HG02884 (cell line): ENCODE results near the gene ATP11A.
"Not testable (repeated sequence)": the region's sequence is repeated elsewhere in the genome, so short reads cannot be mapped to it uniquely, and the experiment has no call there.

ENCODE experiments used
- ATAC-seq: cut with Tn5 transposase; IDR thresholded peaks from one replicate; pipeline ENCODE4 v1.9.1; 2021; ENCODE audit warnings: mild to moderate bottlenecking, moderate library complexity; ENCODE audit not compliant: unreplicated experiment

ATP11A gene

GRCh38 chr13:112833551-112834257, 143.9 kb downstream of the ATP11A start:
- no peak for ATAC-seq

DNA sequence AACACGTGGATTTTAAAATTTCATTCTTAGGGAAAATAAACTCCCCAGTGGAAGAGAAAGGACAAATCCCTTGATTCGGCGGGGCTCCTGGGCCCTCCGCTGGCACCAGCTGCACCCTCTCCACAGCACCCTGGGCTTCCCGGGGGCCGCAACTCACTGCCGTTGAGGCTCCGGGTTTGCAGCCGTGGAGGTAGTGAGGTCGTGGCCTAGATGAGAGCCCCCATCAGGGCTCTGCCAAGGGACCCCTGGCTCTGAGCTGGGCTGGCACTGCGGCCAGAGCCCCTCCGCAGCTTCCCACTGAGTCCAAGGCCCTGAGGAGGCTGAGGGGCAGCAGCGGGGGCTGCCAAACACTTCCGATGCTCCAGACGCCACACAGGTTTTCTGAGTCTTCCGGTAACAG, 145.5 kb downstream of the ATP11A start:
- ATAC-seq = no peak

GRCh38 chr13:112835796-112836195, 146.0 kb downstream of the ATP11A start:
- ATAC-seq = no peak

- no peak for ATAC-seq
Observed at GRCh38 chr13:112836940-112837339, 147.1 kb downstream of the ATP11A start.

- no peak for ATAC-seq
Observed at GRCh38 chr13:112837371-112838037, 147.7 kb downstream of the ATP11A start.

DNA sequence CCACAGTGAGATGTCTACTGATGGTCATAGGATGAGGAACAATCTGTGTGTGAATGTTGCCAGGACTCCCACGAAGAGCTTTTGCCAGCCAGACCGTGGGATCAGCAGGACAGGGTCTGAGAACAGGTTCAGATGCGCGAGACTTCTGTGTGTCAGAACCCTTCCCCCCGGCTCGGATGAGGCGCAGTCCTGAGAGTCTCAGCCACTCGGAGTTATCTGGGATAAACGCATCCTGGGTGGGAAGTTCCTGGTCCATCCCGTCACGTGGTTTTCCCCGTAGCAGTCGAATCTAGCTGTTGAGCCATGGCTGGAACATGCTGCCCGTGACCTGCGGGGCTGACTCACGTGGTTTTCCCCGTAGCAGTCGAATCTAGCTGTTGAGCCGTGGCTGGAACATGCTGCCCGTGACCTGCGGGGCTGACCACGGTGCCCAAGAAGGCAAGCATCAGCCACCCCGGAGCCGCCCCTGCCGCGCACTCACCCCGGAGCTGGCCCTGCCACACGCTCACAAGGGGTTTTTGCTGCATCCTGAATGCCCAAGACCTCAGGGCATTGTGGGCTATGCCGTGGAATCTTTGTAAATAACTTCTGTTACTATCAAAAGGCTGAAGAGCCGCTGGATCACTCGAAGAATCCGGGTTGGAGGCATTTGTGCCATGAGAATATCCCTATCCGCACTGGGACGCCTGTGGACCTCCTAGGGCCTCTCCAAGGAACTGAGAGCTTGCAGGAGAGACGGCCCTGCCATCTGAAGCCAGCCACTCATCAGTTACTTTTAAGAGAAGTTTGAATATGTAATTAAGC, 148.4 kb downstream of the ATP11A start:
- no peak for ATAC-seq

- no peak for ATAC-seq
Observed at GRCh38 chr13:112838842-112839117, 148.9 kb downstream of the ATP11A start.

GRCh38 chr13:112839356-112840105, 149.7 kb downstream of the ATP11A start:
- no peak for ATAC-seq

DNA sequence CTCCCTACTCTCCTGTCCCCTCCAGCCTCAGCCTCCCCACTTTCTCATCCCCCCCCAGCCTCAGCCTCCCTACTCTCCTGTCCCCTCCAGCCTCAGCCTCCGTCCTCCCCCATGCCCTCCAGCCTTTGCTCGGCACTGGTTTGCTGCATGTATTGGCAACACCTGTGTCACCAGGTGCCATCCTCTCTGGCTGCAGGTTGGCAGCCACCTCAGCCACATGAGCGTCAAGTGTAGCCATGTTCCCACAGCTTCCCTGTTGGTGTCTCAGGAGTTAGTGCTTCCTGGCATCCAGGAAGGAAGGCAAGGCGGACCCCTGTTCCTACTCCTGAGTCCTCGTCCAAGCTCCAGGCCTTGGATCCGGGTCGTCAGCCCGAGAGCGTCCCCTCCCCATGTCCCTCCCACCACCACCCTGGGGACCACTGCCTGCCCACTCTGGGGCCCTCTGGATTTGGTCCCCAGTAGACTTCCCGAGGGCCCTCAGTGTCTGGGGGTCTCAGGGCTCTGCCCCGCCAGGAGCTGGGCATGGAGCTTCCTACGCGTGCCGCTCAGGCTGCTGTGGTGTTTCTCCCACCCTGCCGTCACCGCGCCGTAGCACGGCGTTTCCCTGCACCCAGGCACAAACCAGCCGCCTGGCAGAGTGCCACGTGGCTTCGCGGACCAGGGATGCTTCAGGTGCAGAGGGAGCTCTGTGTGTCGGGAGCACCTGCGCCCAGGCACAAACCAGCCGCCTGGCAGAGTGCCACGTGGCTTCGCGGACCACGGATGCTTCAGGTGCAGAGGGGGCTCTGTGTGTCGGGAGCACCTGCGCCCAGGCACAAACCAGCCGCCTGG, 150.8 kb downstream of the ATP11A start:
- no peak for ATAC-seq

GRCh38 chr13:112841303-112842015, 151.6 kb downstream of the ATP11A start:
- ATAC-seq = not testable (repeated sequence)

- ATAC-seq = no peak
Observed at GRCh38 chr13:112842343-112842856, 152.6 kb downstream of the ATP11A start.

- no peak for ATAC-seq
Observed at GRCh38 chr13:112842931-112843391, 153.1 kb downstream of the ATP11A start.

GRCh38 chr13:112843392-112844111, 153.7 kb downstream of the ATP11A start:
- ATAC-seq = no peak

DNA sequence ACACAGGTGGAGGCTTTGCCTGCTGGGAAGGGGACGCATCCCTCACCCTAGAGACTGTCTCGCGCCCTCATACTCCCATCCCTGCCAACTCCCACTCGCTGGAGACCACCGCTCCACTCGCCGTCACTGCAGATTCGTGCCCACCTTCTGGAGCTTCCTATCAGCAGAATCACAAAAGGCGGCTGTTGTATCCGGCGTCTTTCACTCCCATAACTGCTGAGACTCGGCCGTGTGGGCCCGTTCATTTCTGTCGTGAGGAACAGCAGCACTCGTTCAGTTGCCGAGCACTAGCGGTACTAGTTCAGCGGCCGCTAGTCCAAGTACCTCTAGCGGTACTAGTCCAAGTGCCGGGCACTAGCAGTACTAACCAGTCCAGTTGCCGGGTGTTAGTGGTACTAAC, 154.6 kb downstream of the ATP11A start:
- no peak for ATAC-seq

GRCh38 chr13:112844879-112845278, 155.0 kb downstream of the ATP11A start:
- no peak for ATAC-seq

- no peak for ATAC-seq
Observed at GRCh38 chr13:112845511-112846144, 155.8 kb downstream of the ATP11A start.

DNA sequence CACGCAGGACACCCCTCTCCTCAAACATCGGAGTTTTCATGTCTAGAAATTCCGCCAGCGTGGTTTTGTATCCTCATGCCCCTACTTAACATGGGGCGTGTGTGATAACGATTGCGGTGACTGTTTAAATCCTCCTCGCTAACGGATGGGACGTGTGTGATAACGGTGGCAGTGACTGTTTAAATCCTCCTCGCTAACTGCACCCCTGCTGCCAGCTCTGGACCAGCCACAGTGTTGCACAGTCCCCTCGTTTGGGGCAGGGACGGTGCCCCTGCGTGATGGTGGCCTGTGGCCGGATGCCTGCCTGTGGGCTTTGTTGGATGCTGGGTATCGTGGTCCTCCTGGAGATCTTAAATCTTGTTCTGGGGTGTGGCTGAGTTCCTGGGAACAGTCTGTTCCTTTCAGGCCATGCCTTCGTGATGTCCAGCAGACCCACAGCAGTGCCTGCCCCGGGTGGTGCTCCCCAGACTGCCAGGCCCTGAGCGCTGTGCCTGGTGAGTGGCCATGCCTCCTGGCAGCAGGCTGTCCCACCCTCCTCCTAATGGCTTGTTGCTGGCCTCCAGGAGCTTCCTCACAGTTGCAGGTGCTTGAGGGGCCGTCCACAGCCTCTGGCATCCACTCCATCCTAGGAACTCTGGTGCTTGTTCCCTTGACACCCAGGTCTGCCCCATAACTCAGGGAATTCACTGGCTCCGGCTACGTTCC, 156.7 kb downstream of the ATP11A start:
- ATAC-seq = no peak

- no peak for ATAC-seq
Observed at GRCh38 chr13:112849500-112849899, 159.7 kb downstream of the ATP11A start.
